IMR-90 (cell line): Measurements from ENCODE around the gene AGPS. TPM values are rescaled to one million over a fixed set of nuclear protein-coding genes. Genes with fewer than 3 reads are reported as not detected.

ENCODE experiments used
- ATAC-seq: fragments of 200-7000 bp; cut with Tn5 transposase; 2 replicates; pipeline ENCODE4 v1.9.1; 2020; ENCODE audit warnings: low read depth, mild to moderate bottlenecking, moderate library complexity
- BruUV-seq: library from RNA; stranded (reverse); fragments of 400-500 nt; replicated peaks from 2 replicates; lab custom pipeline; 2021; lab: Mats Ljungman, UMichigan
- CTCF ChIA-PET: fragments of 300-600 bp; formaldehyde crosslinking; extraction: SDS; loops from one replicate; lab custom pipeline; 2021; ENCODE audit warnings: antibody characterized with exemption; lab: Yijun Ruan, JAX
- POLR2A ChIA-PET: fragments of 300-600 bp; sonication (Branson Sonifier 250); formaldehyde crosslinking; loops from one replicate; lab custom pipeline; 2022; ENCODE audit warnings: antibody characterized with exemption; ENCODE audit not compliant: unreplicated experiment; lab: Charles Lee
- DNase-seq: peaks from one replicate; pipeline ENCODE4 v3.0.0; 2013
- H2AFZ ChIP-seq: replicated peaks from 2 replicates; pipeline ENCODE3; 2013; ENCODE audit warnings: low read length, mild to moderate bottlenecking; ENCODE audit not compliant: poor library complexity
- H2AK5ac ChIP-seq: 2 replicates; pipeline ENCODE4 v1.6.1; 2013; ENCODE audit warnings: low read depth, low read length, inconsistent platforms
- H2AK9ac ChIP-seq: replicated peaks from 2 replicates; pipeline ENCODE3; 2013; ENCODE audit warnings: mild to moderate bottlenecking, low read depth, low read length, moderate library complexity; ENCODE audit not compliant: poor library complexity
- H2BK120ac ChIP-seq: 2 replicates; pipeline ENCODE4 v1.6.1; 2013; ENCODE audit warnings: low read depth, low read length, inconsistent platforms
- H2BK15ac ChIP-seq: 3 replicates; pipeline ENCODE4 v1.6.1; 2013; ENCODE audit warnings: low read depth, low read length, inconsistent platforms
- H2BK20ac ChIP-seq: 2 replicates; pipeline ENCODE4 v1.6.1; 2013; ENCODE audit warnings: low read depth, mild to moderate bottlenecking, inconsistent platforms, low read length, moderate library complexity
- H2BK5ac ChIP-seq: 2 replicates; pipeline ENCODE4 v1.6.1; 2013; ENCODE audit warnings: mild to moderate bottlenecking, low read depth, low read length, inconsistent platforms; ENCODE audit not compliant: poor library complexity, severe bottlenecking
- H3K14ac ChIP-seq: replicated peaks from 2 replicates; pipeline ENCODE4 v1.6.1; 2013; ENCODE audit warnings: low read depth, low read length, inconsistent platforms
- H3K18ac ChIP-seq: 2 replicates; pipeline ENCODE4 v1.6.1; 2013; ENCODE audit warnings: low read depth, low read length, control low read depth
- H3K23ac ChIP-seq: 2 replicates; pipeline ENCODE4 v1.6.1; 2013; ENCODE audit warnings: low read depth, low read length, inconsistent platforms
- H3K27ac ChIP-seq: 2 replicates; pipeline ENCODE4 v1.5.1; 2013; ENCODE audit warnings: mild to moderate bottlenecking, control low read depth, low read length; ENCODE audit not compliant: insufficient read depth
- H3K27me3 ChIP-seq: 2 replicates; pipeline ENCODE4 v1.6.1; 2013; ENCODE audit warnings: low read length; ENCODE audit not compliant: control insufficient read depth, insufficient read depth
- H3K36me3 ChIP-seq: 2 replicates; pipeline ENCODE4 v1.6.1; 2013; ENCODE audit warnings: low read length, mixed read lengths; ENCODE audit not compliant: control insufficient read depth, insufficient read depth
- H3K4ac ChIP-seq: 2 replicates; pipeline ENCODE4 v1.6.1; 2013; ENCODE audit warnings: low read depth, low read length, inconsistent platforms
- H3K4me1 ChIP-seq: 2 replicates; pipeline ENCODE4 v1.6.1; 2013; ENCODE audit warnings: low read length, mixed read lengths; ENCODE audit not compliant: control insufficient read depth, insufficient read depth
- H3K4me2 ChIP-seq: 2 replicates; pipeline ENCODE4 v1.6.1; 2013; ENCODE audit warnings: low read depth, mild to moderate bottlenecking, control low read depth, low read length, moderate library complexity
- H3K4me3 ChIP-seq: 2 replicates; pipeline ENCODE4 v1.5.1; 2013; ENCODE audit warnings: low read depth, mild to moderate bottlenecking, control low read depth, low read length, moderate library complexity; ENCODE audit not compliant: insufficient read depth
- H3K56ac ChIP-seq: 2 replicates; pipeline ENCODE4 v1.6.1; 2013; ENCODE audit warnings: low read length, inconsistent platforms; ENCODE audit not compliant: insufficient read depth; ENCODE audit errors: extremely low read depth
- H3K79me1 ChIP-seq, 2 experiments: 2 replicates each; pipeline ENCODE4 v1.6.1; 2013; ENCODE audit warnings: low read length in 2 of 2, inconsistent platforms in 1 of 2, low read depth in 1 of 2
- H3K9ac ChIP-seq: 2 replicates; pipeline ENCODE4 v1.6.1; 2013; ENCODE audit warnings: low read depth, low read length, control low read depth
- H3K9me1 ChIP-seq: 2 replicates; pipeline ENCODE4 v1.6.1; 2013; ENCODE audit warnings: low read length, inconsistent platforms; ENCODE audit not compliant: insufficient read depth
- H3K9me3 ChIP-seq: 2 replicates; pipeline ENCODE4 v1.6.1; 2013; ENCODE audit warnings: low read length; ENCODE audit not compliant: control insufficient read depth, insufficient read depth
- H4K20me1 ChIP-seq: 2 replicates; pipeline ENCODE4 v1.6.1; 2013; ENCODE audit warnings: low read length, inconsistent platforms; ENCODE audit not compliant: insufficient read depth
- H4K5ac ChIP-seq: 2 replicates; pipeline ENCODE4 v1.6.1; 2013; ENCODE audit warnings: mild to moderate bottlenecking, low read depth, low read length, control low read depth
- H4K8ac ChIP-seq, 2 experiments: 2 replicates each; pipeline ENCODE4 v1.6.1; 2013; ENCODE audit warnings: low read depth in 2 of 2, low read length in 2 of 2, control low read depth in 1 of 2, inconsistent platforms in 1 of 2
- H4K91ac ChIP-seq: 2 replicates; pipeline ENCODE4 v1.6.1; 2013; ENCODE audit warnings: low read depth, low read length, inconsistent platforms; ENCODE audit not compliant: insufficient read depth
- BHLHE40 ChIP-seq: fragments of 150-350 bp; IDR thresholded peaks from 2 replicates; pipeline ENCODE4 v1.6.1; 2016; ENCODE audit warnings: mild to moderate bottlenecking, low read depth, low read length
- CEBPB ChIP-seq: IDR thresholded peaks from 2 replicates; pipeline ENCODE4 v1.6.1; 2012; ENCODE audit warnings: low read depth, low read length, improper control_type of control experiment
- CHD1 ChIP-seq: IDR thresholded peaks from 2 replicates; pipeline ENCODE4 v1.6.1; 2012; ENCODE audit warnings: low read depth, low read length, improper control_type of control experiment
- ELK1 ChIP-seq: fragments of 150-350 bp; IDR thresholded peaks from 2 replicates; pipeline ENCODE4 v1.6.1; 2016; ENCODE audit warnings: low read depth, mild to moderate bottlenecking, low read length, moderate library complexity, borderline replicate concordance
- FOS ChIP-seq: fragments of 150-350 bp; IDR thresholded peaks from 2 replicates; pipeline ENCODE4 v1.6.1; 2016; ENCODE audit warnings: low read depth, low read length
- MAFK ChIP-seq: IDR thresholded peaks from 2 replicates; pipeline ENCODE4 v1.6.1; 2012; ENCODE audit warnings: low read depth, low read length, improper control_type of control experiment
- MAZ ChIP-seq: IDR thresholded peaks from 2 replicates; pipeline ENCODE4 v1.6.1; 2012; ENCODE audit warnings: low read depth, mild to moderate bottlenecking, low read length, improper control_type of control experiment, moderate library complexity, borderline replicate concordance
- MXI1 ChIP-seq: IDR thresholded peaks from 2 replicates; pipeline ENCODE4 v1.6.1; 2012; ENCODE audit warnings: low read depth, mild to moderate bottlenecking, low read length, moderate library complexity, borderline replicate concordance
- NFE2L2 ChIP-seq: fragments of 150-350 bp; IDR thresholded peaks from 2 replicates; pipeline ENCODE4 v1.6.1; 2016; ENCODE audit warnings: low read depth, mild to moderate bottlenecking, low read length
- POLR2A ChIP-seq: IDR thresholded peaks from 2 replicates; pipeline ENCODE4 v1.6.1; 2012; ENCODE audit warnings: mild to moderate bottlenecking, low read depth, low read length
- RAD21 ChIP-seq: IDR thresholded peaks from 2 replicates; pipeline ENCODE4 v1.6.1; 2012; ENCODE audit warnings: low read length, improper control_type of control experiment
- RCOR1 ChIP-seq: IDR thresholded peaks from 2 replicates; pipeline ENCODE4 v1.6.1; 2012; ENCODE audit warnings: mild to moderate bottlenecking, low read length, improper control_type of control experiment; ENCODE audit not compliant: insufficient replicate concordance
- RFX5 ChIP-seq: IDR thresholded peaks from 2 replicates; pipeline ENCODE4 v1.8.0; 2012; ENCODE audit warnings: low read depth, mild to moderate bottlenecking, low read length, moderate library complexity
- WGBS, 2 experiments: methylation state at CpG; one replicate each; pipeline versions ENCODE4 v1.1.5 to v1.1.7; 2013; ENCODE audit warnings: missing lambda C conversion rate in 2 of 2; ENCODE audit not compliant: insufficient read length in 1 of 2; ENCODE audit errors: extremely low coverage in 2 of 2; 5-methylcytosine and 5-hydroxymethylcytosine counted together
- dilution Hi-C: fragments of 300-500 bp; cut with HindIII; formaldehyde crosslinking; loops from one replicate; pipeline ENCODE4 v1.14.3; 2018; ENCODE audit warnings: low sequenced_read_pairs; ENCODE audit not compliant: unreplicated experiment
- in situ Hi-C: fragments of 300-500 bp; cut with MboI; formaldehyde crosslinking; loops from 3 replicates; pipeline ENCODE4 v1.14.3; 2019; ENCODE audit warnings: low sequenced_read_pairs, inconsistent platforms, mixed read lengths
- intact Hi-C: fragments of 100-400 bp; cut with micrococcal nuclease; formaldehyde crosslinking; loops from 2 replicates; pipeline ENCODE4 v1.10.0; 2022
- polyA plus RNA-seq, 3 experiments: library from polyadenylated mRNA; depleted of rRNA; stranded (reverse); fragments of >200 nt; gene quantifications; 2 replicates each; pipeline ENCODE4 v1.2.3, GENCODE V29; 2012; ENCODE audit warnings: low replicate concordance in 1 of 3
- total RNA-seq: library from RNA; depleted of rRNA; stranded (reverse); fragments of >200 nt; gene quantifications from 2 replicates; pipeline ENCODE4 v1.2.3, GENCODE V29; 2012

Gene AGPS
- total and polyA plus RNA-seq, 2 of the 4 experiments (the other 2 are of a cell fraction) = 6.6 to 18.6 TPM

GRCh38 chr2:177501186-177501585 is 108.6 kb downstream of the AGPS start:
- H2BK5ac ChIP-seq = no peak overlapping the region
- in situ Hi-C loops = no loop called here
- no peaks in the 10 kb centered on the region for H3K36me3 ChIP-seq
- no peaks in the 10 kb centered on the region for H3K4me1 ChIP-seq
- H3K14ac ChIP-seq = no peak overlapping the region
- H3K9me1 ChIP-seq = no peaks in the 10 kb centered on the region
- no peak overlapping the region for H2BK20ac ChIP-seq
- no peak overlapping the region for H3K27ac ChIP-seq
- no peak overlapping the region for H3K56ac ChIP-seq
- H3K23ac ChIP-seq = no peak overlapping the region
- no peak overlapping the region for H2BK15ac ChIP-seq
- no peak overlapping the region for H3K4me3 ChIP-seq
- H2AK9ac ChIP-seq = no peak overlapping the region
- DNase-seq = no peak
- H3K9me3 ChIP-seq = no peaks in the 10 kb centered on the region
- TF ChIP-seq CEBPB (no peak), MAZ (no peak), RFX5 (no peak), ELK1 (no peak), NFE2L2 (no peak), MXI1 (no peak), MAFK (no peak), RAD21 (no peak), POLR2A (no peak), CHD1 (no peak), BHLHE40 (no peak), RCOR1 (no peak), FOS (no peak)
- CTCF ChIA-PET = no interaction called here
- H4K91ac ChIP-seq = no peak overlapping the region
- H2AFZ ChIP-seq = no peak overlapping the region
- WGBS, 2 experiments = no CpG with 5 or more reads among the region's 1 CpG
- dilution Hi-C loops = no loop called here
- H3K9ac ChIP-seq = no peak overlapping the region
- H4K5ac ChIP-seq = no peak overlapping the region
- no peaks in the 10 kb centered on the region for H4K20me1 ChIP-seq
- no TSS peak for BruUV-seq
- H3K4me2 ChIP-seq = no peak overlapping the region
- H4K8ac ChIP-seq = no peak overlapping the region
- 0 out of 4 replicates have a peak, but pooled peaks cover 0 to 2% of the 10 kb centered on the region in 2 experiments for H3K79me1 ChIP-seq
- H3K4ac ChIP-seq = no peak overlapping the region
- no peak overlapping the region for H2AK5ac ChIP-seq
- H3K18ac ChIP-seq = no peak overlapping the region
- ATAC-seq = no peak
- H2BK120ac ChIP-seq = no peak overlapping the region
- POLR2A ChIA-PET = no interaction called here
- intact Hi-C loops = loop anchor here (5.0 kb wide), 1 partner anchor 39 kb away; no protein-coding TSS in a partner anchor
- no peaks in the 10 kb centered on the region for H3K27me3 ChIP-seq
